Endothelial cell of hepatic sinusoid (primary cell): ENCODE data around the gene TBC1D14.

Source experiments
- in situ Hi-C: cut with HindIII; loops from 2 replicates; pipeline ENCODE4 v1.10.0; 2017; ENCODE audit warnings: low sequenced_read_pairs

The TBC1D14 gene, protein sequence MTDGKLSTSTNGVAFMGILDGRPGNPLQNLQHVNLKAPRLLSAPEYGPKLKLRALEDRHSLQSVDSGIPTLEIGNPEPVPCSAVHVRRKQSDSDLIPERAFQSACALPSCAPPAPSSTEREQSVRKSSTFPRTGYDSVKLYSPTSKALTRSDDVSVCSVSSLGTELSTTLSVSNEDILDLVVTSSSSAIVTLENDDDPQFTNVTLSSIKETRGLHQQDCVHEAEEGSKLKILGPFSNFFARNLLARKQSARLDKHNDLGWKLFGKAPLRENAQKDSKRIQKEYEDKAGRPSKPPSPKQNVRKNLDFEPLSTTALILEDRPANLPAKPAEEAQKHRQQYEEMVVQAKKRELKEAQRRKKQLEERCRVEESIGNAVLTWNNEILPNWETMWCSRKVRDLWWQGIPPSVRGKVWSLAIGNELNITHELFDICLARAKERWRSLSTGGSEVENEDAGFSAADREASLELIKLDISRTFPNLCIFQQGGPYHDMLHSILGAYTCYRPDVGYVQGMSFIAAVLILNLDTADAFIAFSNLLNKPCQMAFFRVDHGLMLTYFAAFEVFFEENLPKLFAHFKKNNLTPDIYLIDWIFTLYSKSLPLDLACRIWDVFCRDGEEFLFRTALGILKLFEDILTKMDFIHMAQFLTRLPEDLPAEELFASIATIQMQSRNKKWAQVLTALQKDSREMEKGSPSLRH

DNA sequence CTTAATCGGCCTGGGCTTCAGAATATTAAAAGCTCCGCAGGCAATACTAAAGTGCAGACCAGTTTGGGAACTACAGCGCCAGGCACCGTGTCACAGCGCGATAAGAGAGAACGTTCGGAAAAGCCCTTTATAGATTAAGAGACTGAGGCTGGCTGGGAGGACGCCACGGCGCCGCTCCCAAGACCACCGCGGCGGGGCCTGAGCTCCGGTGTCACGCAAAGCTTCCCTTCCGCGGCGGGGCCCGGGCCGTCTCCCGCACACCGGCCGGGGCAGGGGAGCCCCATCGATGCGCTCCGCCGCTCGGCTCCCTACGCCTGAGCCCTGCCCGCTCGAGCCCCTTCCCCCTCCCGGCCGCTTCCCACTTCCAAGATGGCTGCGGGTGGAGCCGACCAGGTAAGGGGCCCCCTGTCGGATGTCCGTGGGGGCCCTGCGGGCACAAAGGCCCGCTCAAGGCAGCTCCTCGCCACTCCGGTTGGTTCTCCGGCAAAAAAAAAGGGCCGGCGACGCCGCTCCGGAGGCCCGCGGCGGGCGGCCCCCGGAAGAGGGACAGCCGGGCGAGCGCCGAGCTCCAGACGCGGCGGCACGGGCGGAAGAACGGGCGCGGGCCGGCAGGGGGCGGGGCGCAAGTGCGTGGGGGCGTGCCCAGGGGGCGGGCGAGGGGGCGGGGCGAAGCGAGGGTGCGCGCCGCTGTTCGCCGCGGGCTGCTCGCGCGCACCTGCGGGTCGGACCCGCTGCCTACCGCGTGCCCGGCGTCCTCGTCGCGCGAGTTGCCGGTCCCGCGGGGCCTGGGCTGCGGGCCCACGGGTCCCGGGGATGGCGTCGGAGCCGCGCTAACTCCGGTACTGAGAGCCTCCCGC, at the start of gene TBC1D14:
TSS of gene TBC1D14 (plus strand) at position 714 of the 857 bp plus-strand sequence. CDS start 13,564 bp downstream, outside the sequence.
- in situ Hi-C loops: loop anchor here (10.0 kb wide), 2 partner anchors 55 to 365 kb away; no protein-coding TSS in a partner anchor

DNA sequence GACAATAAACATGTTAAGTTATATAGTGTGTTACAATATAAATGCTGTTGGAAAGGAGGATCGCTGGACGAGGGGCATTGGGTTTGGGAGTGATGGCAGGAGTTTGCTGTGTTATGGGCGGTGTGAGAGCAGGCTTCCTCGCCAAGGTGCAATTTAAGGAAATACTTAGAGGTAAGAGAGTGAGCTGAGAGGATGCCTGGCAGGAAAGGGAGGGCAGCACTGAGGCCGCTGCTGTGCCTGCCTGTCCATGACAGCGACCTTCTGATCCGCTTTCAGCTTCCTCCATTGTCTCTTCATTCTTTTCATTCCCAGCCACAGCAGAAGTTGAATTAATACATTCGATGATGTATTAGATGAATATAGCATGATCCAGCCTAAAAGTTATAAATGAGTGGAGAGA, 41.2 kb upstream of the TBC1D14 start:
- in situ Hi-C loops: loop anchor here (5.0 kb wide), 1 partner anchor 101 kb away; no protein-coding TSS in a partner anchor

DNA sequence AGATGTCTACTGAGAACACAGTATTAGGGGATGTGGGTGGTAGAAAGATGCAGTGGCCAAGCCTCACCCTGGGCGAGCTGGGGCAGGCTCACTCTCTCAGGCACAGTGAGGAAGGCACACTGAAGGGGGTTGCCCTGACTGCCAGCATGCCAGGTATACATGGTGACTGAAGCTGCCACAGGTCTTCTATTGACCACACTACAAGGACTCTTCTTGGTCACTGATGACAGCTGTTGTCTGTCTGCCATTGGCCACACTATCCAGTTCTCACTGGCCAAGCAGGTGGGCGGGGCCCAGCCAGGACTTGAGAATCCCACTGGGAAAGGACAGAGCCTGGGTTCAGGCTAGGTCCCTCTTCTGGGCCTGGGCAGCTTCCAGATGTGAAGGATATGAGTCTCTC, 39.7 kb upstream of the TBC1D14 start:
- in situ Hi-C loops: loop anchor here (5.0 kb wide), 1 partner anchor 103 kb away; no protein-coding TSS in a partner anchor

DNA sequence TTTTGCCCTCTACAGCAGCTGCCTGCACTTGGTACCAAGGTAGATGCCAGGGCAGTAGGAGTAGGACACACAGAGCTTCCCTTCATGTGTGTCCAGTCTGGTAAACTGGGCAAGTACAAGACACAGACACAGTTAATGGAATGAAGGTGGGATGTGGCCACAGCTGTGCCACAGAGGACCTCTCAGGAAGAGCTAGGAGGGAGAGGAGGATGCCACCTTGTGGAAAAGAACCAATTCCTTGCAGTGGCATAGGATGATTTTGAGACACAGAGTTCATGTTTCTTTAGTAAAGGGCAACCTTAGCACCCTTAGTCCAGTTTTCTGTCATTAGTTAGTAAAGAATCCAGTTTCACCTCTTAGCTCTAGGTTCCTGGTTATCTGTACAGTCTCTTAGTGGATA, 36.3 kb upstream of the TBC1D14 start:
- in situ Hi-C loops: no loop called here

DNA sequence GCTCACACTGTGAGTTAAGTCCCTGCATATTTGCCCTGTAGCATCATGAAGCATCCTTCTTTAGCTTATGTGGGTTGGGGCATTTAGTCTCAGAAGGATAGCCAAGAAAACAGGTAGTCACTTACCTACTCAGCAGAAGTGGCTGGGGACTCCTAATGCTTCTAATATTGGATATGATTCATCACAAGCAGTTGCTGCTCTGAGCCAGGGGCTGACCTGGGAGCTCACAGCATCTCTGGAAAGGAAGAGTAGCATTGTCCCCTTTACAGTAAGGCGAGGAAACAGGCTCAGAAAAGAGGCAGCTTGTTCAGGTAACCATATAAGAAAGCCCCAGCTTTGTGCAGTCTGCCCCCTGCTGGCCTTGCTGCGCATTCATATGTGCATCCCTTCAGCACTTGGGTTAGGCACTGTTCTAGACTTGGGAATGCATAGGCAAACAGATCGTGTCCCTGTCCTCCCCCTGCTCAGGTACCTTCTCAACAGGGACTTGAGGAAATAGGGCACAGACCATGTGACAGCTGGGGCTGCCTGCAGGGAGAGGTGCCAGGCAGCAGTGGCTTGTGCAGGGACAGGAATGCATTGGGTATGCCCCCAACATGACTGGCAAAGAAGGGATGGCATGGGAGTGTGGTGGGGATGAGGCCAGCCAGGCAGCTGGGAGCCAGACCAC, 35.7 kb upstream of the TBC1D14 start:
- in situ Hi-C loops: no loop called here

DNA sequence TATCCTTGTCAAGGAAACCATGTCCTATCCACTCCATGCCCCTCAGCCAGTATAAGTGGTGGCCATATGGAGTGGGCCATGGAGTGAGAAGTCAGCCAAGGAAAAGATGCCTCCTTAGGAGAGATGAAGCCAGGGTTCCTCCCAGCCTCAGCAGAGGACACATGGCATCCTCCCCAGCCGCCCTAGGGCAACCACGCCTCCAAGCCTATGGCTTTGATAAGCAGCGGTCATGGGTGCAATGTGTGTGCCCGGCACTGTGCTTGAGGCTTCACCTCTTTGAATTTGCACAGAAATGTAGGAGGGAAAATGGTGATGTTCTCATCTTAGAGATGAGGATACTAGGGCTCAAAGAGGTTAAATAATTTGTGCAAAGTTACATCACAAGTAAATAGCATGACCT, 34.6 kb upstream of the TBC1D14 start:
- in situ Hi-C loops: no loop called here

DNA sequence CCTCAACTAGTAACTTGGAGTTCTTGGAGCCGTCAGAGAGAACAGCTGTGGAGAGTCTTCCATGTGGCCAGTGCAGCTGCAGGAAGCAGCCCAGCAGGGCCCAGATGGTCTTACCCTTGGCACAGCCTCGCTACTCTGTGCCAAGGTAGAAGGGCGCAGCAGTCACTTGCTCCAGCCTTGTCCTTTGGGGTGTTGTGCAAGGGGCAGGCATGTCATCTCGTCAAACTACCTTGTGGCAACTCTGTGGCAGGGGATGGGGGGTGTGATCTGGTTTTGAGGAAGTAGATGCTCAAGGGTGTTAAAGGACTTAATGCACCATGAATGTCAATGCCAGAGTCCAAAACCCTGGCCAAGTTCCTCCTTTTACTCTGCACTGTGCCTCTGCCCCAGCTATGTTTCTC, 34.2 kb upstream of the TBC1D14 start:
- in situ Hi-C loops: no loop called here

DNA sequence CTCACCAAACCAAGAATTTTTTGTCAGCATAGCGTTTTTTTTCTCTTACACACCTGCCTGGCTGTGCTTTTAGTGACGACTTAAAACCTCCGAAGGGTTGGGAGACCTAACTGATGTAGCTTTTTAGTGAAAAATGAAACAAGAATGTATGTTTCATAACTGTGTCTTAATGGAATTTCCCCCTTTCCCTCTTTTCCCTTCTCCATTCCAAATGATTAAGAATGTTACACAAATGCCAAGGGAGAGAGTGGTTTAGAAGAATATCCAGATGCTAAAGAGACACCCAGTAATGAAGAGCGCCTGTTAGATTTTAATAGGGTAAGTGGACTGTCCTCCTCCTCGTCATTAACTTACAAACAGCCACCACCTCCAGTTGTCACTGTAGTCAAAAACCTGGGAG, 33.2 kb upstream of the TBC1D14 start:
- in situ Hi-C loops: no loop called here

DNA sequence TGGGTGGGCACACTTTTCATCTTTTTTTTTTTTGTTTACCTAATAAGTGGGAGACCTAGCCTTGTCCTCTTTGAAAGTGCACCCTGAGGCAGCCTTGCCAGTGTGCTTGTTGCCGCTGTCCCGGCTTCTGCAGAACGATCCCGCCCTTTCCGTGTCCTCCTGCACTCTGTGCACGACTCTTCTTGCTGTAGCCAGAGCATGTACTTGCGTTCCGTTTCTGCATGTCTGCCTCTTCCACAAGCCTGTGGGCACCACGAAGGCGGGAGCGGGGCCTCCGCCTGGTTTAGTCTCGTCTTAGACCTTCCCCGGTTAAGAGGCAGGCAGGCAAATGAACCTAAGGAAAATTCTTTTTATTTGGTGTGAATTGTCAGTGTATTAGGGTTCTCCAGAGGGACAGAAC, 32.6 kb upstream of the TBC1D14 start:
- in situ Hi-C loops: no loop called here

DNA sequence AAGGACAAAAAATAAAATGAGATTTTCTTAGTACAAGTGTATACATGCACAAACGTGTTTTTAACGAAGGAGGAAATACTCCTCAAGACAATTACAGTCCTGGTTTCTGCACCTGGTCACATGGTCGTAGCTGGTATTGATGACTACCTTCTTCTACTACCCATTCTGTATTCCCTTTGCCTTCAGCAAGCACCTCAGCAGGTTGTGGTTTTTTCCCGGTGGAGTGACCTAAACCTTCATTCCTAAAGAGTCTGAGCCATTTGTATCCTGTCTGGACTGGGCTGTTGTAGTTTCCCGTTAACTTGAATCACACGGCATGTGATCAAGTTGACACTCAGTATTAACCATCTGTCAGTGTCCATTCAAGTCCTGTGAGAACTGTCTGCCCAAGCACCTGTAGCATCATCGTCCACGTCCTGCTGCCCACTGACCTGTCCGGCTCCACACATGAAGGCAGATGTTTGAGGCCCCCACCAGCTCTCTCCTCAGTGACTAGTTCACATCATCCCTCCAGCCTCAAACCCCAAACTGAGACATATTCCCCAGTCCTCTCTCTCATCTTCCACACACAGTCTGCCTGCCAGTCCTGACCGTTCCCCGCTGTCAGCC, 31.1 kb upstream of the TBC1D14 start:
- in situ Hi-C loops: no loop called here

DNA sequence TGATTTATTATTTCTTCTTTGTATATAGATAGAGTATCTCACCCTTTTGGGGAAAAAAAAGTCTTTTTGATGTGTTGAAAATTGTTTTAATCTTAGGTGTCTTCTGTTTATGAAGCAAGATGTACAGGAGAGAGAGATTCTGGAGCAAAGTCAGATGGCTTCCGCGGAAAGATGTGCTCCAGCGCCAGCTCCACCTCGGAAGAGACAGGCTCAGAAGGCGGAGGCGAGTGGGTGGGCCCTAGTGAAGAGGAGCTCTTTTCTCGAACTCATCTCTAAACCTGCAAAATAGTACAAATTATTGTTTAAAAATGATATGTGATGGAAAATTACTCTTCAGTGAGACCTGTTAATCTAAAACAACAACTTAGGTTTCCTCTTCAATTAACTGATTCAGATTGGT, 28.9 kb upstream of the TBC1D14 start:
- in situ Hi-C loops: no loop called here

DNA sequence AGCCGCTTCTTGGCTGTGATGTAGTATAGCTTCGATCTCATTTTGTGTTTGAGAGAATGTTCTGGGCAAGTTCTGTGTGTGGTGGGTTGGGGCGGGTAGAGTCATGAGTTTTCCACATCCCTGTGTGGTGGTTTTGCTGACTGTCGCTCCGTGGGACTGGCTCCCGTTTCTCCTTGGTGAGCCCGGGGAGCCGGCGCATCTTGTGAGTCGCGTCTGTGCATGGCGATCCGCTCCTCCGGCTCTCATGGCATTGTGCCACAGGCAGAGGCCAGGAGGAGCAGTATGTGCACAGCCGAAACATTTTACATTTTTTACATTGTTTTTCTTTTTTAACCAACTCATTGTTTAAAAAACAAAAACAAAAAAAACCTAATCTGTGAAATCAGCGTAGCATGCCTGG, 27.7 kb upstream of the TBC1D14 start:
- in situ Hi-C loops: no loop called here

DNA sequence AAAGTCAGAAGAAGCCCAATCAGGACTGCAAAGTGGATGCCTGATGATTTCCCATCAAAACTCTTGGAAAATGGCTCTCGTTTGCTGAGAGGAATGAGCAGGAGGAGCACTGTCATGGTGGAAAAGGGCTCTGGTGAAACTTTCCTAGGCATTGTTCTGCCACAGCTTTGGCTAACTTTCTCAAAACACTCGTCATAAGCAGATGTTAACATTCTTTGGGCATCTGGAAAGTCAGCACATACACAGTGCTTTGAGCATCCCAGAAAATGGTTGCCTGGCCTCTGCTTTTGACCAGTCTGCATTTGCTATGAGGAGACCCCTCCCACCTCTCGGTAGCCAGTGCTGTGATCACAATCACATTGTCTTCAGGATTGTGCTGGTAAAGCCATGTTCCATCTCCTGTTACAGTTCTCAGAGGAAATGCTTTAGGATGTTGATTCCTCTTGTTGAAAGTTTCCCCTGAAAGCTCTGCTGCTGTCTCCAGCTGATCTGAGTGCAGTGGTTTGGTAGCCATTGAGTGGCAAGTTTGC, 25.2 kb upstream of the TBC1D14 start:
- in situ Hi-C loops: no loop called here

DNA sequence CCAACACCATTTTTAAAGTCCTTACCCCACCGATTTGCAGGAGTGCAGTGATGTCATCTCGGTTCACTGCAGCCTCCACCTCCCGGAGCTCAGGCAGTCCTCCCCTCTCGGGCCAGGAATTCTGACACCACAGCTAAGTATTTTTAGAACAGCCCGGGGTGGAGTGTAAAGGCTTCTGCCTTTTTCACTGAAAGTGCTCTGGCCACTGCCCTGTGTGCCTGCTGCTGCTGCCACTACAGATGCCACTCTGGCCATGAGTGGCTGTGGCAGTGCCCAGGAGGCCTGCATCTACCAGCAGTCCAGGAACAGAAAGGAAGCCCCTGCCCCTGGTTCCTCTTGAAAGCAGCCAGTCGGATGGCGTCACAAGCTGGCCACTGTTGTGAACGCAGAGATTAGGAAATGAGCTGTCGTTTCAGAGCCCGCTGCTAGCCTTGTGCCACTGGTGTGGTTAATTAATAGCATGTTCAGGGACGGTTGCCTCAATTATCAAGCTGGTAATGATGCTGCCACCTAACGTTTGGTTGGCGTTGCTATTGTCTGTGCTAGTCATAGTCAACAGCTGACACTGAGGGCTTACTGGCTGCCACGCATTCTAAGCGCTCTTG, 23.6 kb upstream of the TBC1D14 start:
- in situ Hi-C loops: no loop called here

DNA sequence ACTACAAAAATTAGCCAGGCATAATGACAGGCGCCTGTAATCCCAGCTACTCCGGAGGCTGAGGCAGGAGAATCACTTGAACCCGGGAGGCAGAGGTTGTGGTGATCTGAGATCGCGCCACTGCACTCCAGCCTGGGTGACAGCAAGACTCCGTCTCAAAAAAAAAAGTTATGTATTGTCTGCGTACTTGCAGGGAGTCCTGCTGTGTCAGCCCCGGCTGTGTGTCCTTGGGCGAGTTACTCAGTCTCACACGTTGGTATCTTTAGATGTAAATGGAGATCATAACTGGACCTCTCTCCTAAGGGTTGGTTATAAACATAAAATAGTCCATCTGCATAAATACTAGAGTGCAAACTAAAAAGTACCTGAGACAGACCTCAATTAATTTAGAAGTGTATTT, 22.7 kb upstream of the TBC1D14 start:
- in situ Hi-C loops: no loop called here

DNA sequence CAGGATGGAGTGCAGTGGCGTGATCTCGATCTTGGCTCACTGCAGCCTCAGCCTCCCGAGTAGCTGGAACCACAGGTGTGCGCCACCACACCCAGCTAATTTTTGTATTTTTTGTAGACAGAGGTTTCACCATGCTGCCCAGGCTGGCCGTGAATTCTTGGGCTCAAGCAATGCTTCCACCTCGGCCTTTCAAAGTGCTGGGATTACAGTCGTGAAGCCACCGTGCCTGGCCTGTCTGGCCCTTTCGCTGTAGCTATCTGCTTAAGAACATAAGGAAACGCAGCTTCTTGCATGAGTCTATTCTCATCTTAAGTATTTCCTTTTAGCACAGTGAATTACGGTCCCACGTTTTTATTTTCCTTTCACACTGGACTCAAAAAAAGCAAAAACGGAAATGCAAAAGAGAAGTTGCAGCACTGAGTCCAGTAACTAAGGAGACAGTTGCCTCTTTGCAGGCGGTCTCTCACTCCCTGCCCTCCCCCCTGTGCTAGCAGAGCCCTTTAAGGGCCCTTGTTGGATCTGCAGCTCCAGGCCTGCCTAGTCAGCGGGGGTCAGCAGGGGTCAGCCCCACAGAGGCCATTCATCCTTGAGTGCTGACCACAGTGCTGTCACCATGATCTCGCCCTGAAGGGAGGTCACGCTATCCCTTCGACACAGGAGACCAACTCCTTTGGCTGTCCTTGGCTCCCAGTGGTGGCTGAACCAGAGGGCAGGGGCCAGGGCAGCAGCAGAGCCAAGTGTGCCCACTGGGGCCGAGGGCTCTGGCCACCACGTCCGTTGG, 21.8 kb upstream of the TBC1D14 start:
- in situ Hi-C loops: no loop called here

DNA sequence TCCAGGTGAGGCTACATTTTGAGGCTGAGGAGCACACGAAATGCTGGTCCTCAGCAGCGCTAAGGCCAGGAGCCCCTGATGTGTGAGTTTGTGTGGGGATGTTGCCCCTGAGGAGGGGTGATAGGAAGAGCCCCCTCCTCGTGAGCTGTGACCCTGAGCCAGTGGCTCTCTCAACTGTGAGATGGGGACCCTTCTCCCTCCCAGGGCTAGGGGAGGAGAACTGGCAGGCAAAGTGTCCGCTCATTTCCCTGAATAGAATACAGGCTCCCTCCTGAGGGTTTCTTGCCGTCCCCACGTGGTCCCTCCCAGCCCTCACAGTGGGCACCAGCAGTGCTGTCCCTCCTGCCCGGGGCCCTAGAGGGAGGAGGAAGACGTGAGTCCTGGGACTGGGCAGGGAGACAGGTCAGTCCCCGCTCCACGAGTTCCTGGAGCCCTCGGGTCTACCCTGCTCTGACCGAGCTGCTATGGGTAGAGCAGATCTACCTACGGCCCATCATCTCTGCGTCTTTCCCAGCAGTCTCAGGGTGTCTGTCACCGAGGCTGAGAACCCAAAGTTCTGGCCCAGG, 21.0 kb upstream of the TBC1D14 start:
- in situ Hi-C loops: no loop called here

DNA sequence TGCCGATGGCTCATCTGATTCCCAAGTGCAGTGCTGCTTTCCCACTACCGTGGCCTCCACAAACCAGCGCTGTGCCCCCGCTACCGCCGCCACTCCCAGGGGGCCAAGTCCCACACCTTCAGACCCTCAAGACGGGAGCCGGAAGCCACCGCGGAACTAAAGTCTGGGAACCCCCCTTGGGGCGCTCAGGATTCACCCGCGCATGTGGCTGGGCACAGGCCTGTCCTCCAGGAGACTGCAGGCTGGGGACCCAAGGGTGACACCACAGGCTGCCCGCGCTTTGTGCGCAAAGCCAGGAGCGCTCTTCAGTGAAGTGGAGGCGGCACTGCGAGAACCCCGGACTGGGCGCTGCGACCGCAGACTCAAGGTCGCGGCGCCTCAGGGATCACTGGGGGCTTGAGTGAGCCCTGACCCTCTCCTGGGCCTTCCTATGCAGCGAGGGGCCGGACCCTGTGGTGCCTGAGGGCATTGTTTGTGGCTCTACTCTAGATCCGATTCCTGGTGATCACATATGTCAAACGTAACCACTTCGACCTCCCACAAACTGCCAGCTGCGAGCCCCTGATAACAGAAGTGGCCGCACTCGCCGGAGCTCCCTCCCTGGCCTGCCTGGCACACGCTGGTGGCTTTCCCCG, 20.4 kb upstream of the TBC1D14 start:
- in situ Hi-C loops: no loop called here
